Gastrocnemius medialis (tissue), 4 donors: ENCODE results near the gene VTI1B. TPM values are rescaled to one million over a fixed set of nuclear protein-coding genes. Genes with fewer than 3 reads are reported as not detected.
"Not testable (repeated sequence)": the region's sequence is repeated elsewhere in the genome, so short reads cannot be mapped to it uniquely, and the experiment has no call there.

Experiments used
- ATAC-seq, 2 donors: fragments of 150-250 bp; one replicate each; pipeline ENCODE4 v1.9.1; 2016
- DNase-seq, 2 donors: peaks; one replicate each; pipeline ENCODE4 v3.0.0-alpha.2; 2019
- H3K27ac ChIP-seq, 4 donors: fragments of 200-600 bp; sonication (generic); 1 replicate in 1 of 4; 2 replicates in 3 of 4; pipeline ENCODE4 v1.5.1; 2016 to 2018; ENCODE audit warnings: mild to moderate bottlenecking in 2 of 4, moderate library complexity in 1 of 4
- H3K27me3 ChIP-seq, 3 donors: fragments of 200-600 bp; sonication (generic) in 2 of 3; 1 replicate in 1 of 3; 2 replicates in 2 of 3; pipeline versions ENCODE4 v1.5.1 to v1.6.0; 2016 to 2019; ENCODE audit warnings: mild to moderate bottlenecking in 1 of 3, moderate library complexity in 1 of 3
- H3K36me3 ChIP-seq, 2 donors: fragments of 200-600 bp; sonication (generic) in 1 of 2; one replicate each; pipeline ENCODE4 v1.5.1; 2017 to 2018
- H3K4me1 ChIP-seq, 2 donors: fragments of 200-600 bp; sonication (generic) in 1 of 2; one replicate each; pipeline ENCODE4 v1.5.1; 2016 to 2017; ENCODE audit warnings: mild to moderate bottlenecking in 2 of 2
- H3K4me3 ChIP-seq, 4 donors: fragments of 200-600 bp; sonication (generic) in 3 of 4; 1 replicate in 1 of 4; 2 replicates in 3 of 4; pipeline ENCODE4 v1.5.1; 2016 to 2019; ENCODE audit warnings: mild to moderate bottlenecking in 2 of 4
- H3K9me3 ChIP-seq, 3 donors: fragments of 200-600 bp; sonication (generic) in 2 of 3; 1 replicate in 1 of 3; 2 replicates in 2 of 3; pipeline ENCODE4 v1.5.1; 2016 to 2019
- POLR2A ChIP-seq, 2 donors: fragments of 450-650 bp; IDR thresholded peaks; one replicate each; pipeline ENCODE4 v1.6.1; 2017; ENCODE audit warnings: antibody characterized with exemption in 2 of 2, mild to moderate bottlenecking in 2 of 2, moderate library complexity in 2 of 2
- in situ Hi-C, 4 donors: fragments of 200-750 bp; cut with MboI; loops; one replicate each; pipeline versions ENCODE4 v1.15.0 to v1.8.0; 2017; ENCODE audit warnings: low sequenced_read_pairs in 4 of 4
- intact Hi-C: fragments of 100-400 bp; cut with DNase I; formaldehyde crosslinking; loops from one replicate; pipeline ENCODE4 v1.15.1; 2023; ENCODE audit warnings: low total_unique reads
- total RNA-seq, 4 donors: library from RNA; depleted of rRNA; stranded (reverse); fragments of >200 nt; gene quantifications; one replicate each; pipeline versions ENCODE4 v1.1.0 to v1.2.3, GENCODE V29; 2016
- TF ChIP-seq, protein P1 (sequence below), 5 experiments: fragments of 450-650 bp in 3 of 5; fragments of 200-600 bp in 2 of 5; sonication (generic) in 2 of 5; IDR thresholded peaks in 4 of 5; conservative IDR thresholded peaks in 1 of 5; 1 replicate in 4 of 5; 2 replicates in 1 of 5; pipeline ENCODE4 v1.5.1; 2016 to 2019; ENCODE audit warnings: antibody characterized with exemption in 5 of 5, mild to moderate bottlenecking in 3 of 5, moderate library complexity in 3 of 5

VTI1B gene
- total RNA-seq, 4 donors from 2014 or later: 33.7 to 69.1 (median 52.8) TPM

DNA sequence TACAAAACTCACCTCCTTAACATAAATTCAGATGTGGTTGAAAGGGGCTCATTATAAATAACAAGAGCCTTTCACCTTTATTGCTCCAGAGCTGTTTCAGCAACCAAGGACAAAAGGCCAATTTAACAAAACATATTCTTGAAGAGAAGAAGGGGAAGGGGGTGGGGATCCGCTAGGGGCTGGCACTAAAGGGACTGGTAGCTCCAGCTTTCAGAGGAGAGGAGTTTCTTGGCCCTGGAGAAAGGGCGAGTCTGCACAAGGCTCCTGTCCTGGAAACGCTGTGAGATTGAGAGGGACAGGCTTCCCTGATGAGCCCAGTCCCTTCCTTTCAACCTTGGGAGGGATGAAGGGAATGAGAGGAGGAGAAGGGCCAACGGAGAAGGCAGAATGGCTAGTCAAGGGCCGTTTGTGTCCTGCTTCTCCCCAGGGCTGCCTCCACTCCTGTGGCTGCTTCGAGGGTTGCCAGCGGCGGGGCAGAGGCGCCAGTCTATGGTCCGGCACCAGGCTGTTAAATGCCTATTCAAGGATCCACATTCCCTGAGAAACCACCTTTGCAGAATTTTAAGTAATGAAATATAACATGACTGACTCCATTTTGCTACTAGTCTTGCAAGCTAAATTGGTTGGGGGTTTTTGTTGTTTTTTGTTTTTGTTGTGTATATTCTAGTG is 64.7 kb downstream of the VTI1B start:
- Histone ChIP-seq H3K36me3 (no peaks in the 10 kb centered on the region), H3K9me3 (no peaks in the 10 kb centered on the region), H3K4me1 (no peaks in the 10 kb centered on the region), H3K27me3 (no peaks in the 10 kb centered on the region), H3K27ac (no peak overlapping the region), H3K4me3 (no peak overlapping the region)
- no peak for DNase-seq
- no peak for ATAC-seq
- intact Hi-C loops: loop anchor here (10.0 kb wide), 1 partner anchor 205 kb away; the partner anchor contains the start of genes RAD51B and ZFYVE26
- TF ChIP-seq, protein P1, sequence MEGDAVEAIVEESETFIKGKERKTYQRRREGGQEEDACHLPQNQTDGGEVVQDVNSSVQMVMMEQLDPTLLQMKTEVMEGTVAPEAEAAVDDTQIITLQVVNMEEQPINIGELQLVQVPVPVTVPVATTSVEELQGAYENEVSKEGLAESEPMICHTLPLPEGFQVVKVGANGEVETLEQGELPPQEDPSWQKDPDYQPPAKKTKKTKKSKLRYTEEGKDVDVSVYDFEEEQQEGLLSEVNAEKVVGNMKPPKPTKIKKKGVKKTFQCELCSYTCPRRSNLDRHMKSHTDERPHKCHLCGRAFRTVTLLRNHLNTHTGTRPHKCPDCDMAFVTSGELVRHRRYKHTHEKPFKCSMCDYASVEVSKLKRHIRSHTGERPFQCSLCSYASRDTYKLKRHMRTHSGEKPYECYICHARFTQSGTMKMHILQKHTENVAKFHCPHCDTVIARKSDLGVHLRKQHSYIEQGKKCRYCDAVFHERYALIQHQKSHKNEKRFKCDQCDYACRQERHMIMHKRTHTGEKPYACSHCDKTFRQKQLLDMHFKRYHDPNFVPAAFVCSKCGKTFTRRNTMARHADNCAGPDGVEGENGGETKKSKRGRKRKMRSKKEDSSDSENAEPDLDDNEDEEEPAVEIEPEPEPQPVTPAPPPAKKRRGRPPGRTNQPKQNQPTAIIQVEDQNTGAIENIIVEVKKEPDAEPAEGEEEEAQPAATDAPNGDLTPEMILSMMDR (IDR thresholded peaks at IDR 0.05 in 4 of 5, conservative IDR thresholded peaks at IDR 0.05 in 1 of 5): no peak
- no peak for TF ChIP-seq POLR2A (IDR thresholded peaks at IDR 0.05)
- in situ Hi-C loops: loop anchor here in 3 of 4 donors (10.0 kb wide), 3 partner anchors 55 to 95 kb away; partner anchors contain the start of genes RDH12 (in 1 of the 3) and VTI1B (in 1 of the 3)

DNA sequence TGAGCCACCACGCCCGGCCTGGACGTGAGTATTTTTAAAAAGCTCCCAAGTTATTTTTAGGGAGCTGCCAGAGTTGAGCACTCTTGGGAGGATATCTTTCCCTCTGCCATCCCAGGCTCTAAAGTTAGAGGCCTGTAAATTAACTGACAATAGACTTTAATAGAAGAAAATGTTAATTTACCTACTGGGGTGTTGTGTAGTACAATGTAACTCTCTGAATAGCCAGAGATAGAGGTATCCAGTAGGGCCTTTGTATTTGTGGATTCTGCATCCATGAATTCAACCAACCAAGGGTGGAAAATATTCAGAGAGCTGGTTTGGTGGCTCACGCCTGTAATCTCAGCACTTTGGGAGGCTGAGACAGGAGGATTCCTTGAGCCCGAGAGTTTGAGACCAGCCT is 66.8 kb downstream of the VTI1B start:
- Histone ChIP-seq H3K9me3 (no peaks in the 10 kb centered on the region), H3K36me3 (no peaks in the 10 kb centered on the region), H3K4me1 (no peaks in the 10 kb centered on the region), H3K27me3 (no peaks in the 10 kb centered on the region), H3K27ac (no peak overlapping the region), H3K4me3 (no peak overlapping the region)
- in situ Hi-C loops (no loop called here), intact Hi-C loops (no loop called here)
- ATAC-seq (no peak), DNase-seq (no peak)
- TF ChIP-seq, protein P1 (IDR thresholded peaks at IDR 0.05 in 4 of 5, conservative IDR thresholded peaks at IDR 0.05 in 1 of 5): no peak
- TF ChIP-seq POLR2A (IDR thresholded peaks at IDR 0.05): no peak

DNA sequence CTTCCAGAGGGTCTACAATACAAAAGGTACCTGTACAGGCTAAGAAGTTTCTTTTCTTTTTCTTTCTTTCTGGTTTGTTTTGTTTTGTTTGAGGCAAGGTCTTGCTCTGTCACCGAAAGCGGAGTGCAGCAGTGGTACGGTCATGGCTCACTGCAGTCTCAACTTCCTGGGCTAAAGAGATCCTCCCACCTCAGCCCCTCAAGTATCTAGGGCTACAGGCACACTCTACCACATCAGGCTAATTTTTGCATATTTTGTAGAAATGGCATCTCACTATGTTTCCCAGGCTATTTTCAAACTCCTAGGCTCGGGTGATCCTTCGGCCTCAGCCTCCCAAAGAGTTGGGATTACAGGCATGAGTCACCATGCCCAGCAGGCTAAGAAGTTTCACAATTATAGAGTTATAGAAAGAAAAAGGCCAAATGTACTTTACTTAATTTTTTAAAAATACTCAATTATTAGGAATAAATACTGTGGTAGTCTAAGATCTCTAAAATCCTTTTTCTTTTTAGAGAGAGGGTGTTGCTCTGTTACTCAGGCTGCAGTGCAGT is 71.4 kb downstream of the VTI1B start:
- in situ Hi-C loops: no loop called here

DNA sequence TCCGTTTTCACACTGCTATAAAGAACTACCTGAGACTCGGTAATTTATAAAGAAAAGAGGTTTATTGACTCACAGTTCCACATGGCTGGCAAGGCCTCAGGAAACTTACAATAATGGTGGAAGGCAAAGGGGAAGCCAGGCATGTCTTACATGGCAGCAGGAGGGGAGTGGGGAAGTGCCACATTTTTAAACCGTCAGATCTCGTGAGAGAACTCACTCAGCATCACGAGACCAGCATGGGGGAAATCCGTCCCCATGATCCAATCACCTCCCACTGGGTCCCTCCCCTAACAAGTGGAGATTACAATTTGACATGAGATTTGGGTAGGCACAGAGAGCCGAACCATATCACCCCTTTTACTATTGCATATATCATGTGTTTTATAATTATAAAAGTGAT is 72.4 kb downstream of the VTI1B start:
- H3K9me3 ChIP-seq: no peaks in the 10 kb centered on the region
- no peaks in the 10 kb centered on the region for H3K36me3 ChIP-seq
- H3K27ac ChIP-seq: no peak overlapping the region
- intact Hi-C loops (no loop called here), in situ Hi-C loops (no loop called here)
- H3K4me3 ChIP-seq: no peak overlapping the region
- H3K4me1 ChIP-seq: peaks cover 5 to 13% of the 10 kb centered on the region in 2 donors
- TF ChIP-seq, protein P1 (IDR thresholded peaks at IDR 0.05 in 4 of 5, conservative IDR thresholded peaks at IDR 0.05 in 1 of 5): no peak
- TF ChIP-seq POLR2A (IDR thresholded peaks at IDR 0.05): no peak
- no peak for ATAC-seq
- no peak for DNase-seq
- H3K27me3 ChIP-seq: no peaks in the 10 kb centered on the region

More for the DNA sequence above, 71.4 kb downstream of the VTI1B start:
- TF ChIP-seq, protein P1 (IDR thresholded peaks at IDR 0.05 in 4 of 5, conservative IDR thresholded peaks at IDR 0.05 in 1 of 5): no peak
- no peak for TF ChIP-seq POLR2A (IDR thresholded peaks at IDR 0.05)
- H3K36me3 ChIP-seq: no peaks in the 10 kb centered on the region
- intact Hi-C loops: no loop called here
- H3K27me3 ChIP-seq: no peaks in the 10 kb centered on the region
- H3K4me3 ChIP-seq: no peak overlapping the region
- H3K4me1 ChIP-seq: peaks cover 5 to 13% of the 10 kb centered on the region in 2 donors
- DNase-seq (no peak), ATAC-seq (no peak)
- H3K27ac ChIP-seq: no peak overlapping the region
- no peaks in the 10 kb centered on the region for H3K9me3 ChIP-seq

DNA sequence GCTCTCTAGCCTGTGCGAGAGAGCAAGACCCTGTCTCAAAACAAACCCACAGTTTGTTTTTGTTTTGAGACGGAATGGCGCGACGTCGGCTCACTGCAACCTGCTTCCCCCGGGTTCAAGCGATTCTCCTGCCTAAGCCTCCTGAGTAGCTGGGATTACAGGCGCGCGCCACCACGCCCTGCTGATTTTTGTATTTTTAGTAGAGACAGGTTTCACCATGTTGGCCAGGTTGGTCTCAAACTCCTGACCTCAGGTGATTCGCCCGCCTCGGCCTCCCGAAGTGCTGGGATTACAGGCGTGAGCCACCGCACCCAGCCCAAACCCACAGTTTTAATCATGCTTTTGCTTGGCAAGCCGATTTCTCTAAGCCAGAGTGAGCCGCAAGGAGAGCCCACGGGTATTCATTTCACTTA is 73.9 kb downstream of the VTI1B start:
- intact Hi-C loops: loop anchor here (1.0 kb wide), 1 partner anchor 74 kb away; the partner anchor contains the start of gene VTI1B
- DNase-seq: not testable (repeated sequence)

More for the DNA sequence above, 73.9 kb downstream of the VTI1B start:
- H3K27me3 ChIP-seq, in situ Hi-C loops, H3K36me3 ChIP-seq, H3K9me3 ChIP-seq, ATAC-seq: not testable (repeated sequence)
- Histone ChIP-seq H3K4me3 (peak overlapping the region; percentile 92 to 98 (median 95)), H3K27ac (peak overlapping the region; percentile 89 to 95 (median 92)), H3K4me1 (peaks cover 5 to 13% of the 10 kb centered on the region in 2 donors)
